Activated CD4-positive, alpha-beta memory T cell treated with anti-CD3 and anti-CD28 coated beads, Interleukin-2, amount 10 ng/mL, durations not matched to agents 7 days and 5 days (primary cell): ENCODE measurements around the gene MRPS26. TPM values are rescaled to one million over a fixed set of nuclear protein-coding genes. Genes with fewer than 3 reads are reported as not detected.
A peak's percentile ranks its signal among the peaks of the same experiment; 100 is the strongest.
"Not testable (repeated sequence)": the region's sequence is repeated elsewhere in the genome, so short reads cannot be mapped to it uniquely, and the experiment has no call there.

Experiments used
- CTCF ChIA-PET: fragments of 350-600 bp; sonication (Branson Sonifier 250); formaldehyde crosslinking; loops from one replicate; lab custom pipeline; 2021; ENCODE audit warnings: antibody characterized with exemption, inconsistent platforms; lab: Charles Lee
- POLR2A ChIA-PET: fragments of 350-600 bp; sonication (Branson Sonifier 250); formaldehyde crosslinking; loops from one replicate; lab custom pipeline; 2021; ENCODE audit warnings: antibody characterized with exemption; lab: Charles Lee
- DNase-seq: peaks from one replicate; pipeline ENCODE4 v3.0.0-alpha.2; 2020
- H3K27ac Mint-ChIP-seq: one replicate; pipeline ENCODE4 v1.8.0; 2021; ENCODE audit warnings: mild to moderate bottlenecking, mixed read lengths
- H3K27me3 Mint-ChIP-seq: one replicate; pipeline ENCODE4 v1.8.0; 2021; ENCODE audit warnings: mixed read lengths
- H3K36me3 Mint-ChIP-seq: one replicate; pipeline ENCODE4 v1.8.0; 2021; ENCODE audit warnings: low read depth, mixed read lengths
- H3K4me1 Mint-ChIP-seq: one replicate; pipeline ENCODE4 v1.8.0; 2021; ENCODE audit warnings: mixed read lengths
- H3K4me3 Mint-ChIP-seq: one replicate; pipeline ENCODE4 v1.8.0; 2021; ENCODE audit warnings: mild to moderate bottlenecking, mixed read lengths
- H3K9me3 Mint-ChIP-seq: one replicate; pipeline ENCODE4 v1.8.0; 2021; ENCODE audit warnings: mixed read lengths
- total RNA-seq, 2 experiments: library from RNA; stranded (reverse); gene quantifications; one replicate each; pipeline ENCODE4 v1.2.3, GENCODE V29; 2021

MRPS26 gene
- total RNA-seq, 2 experiments from 2014 or later = 33.7 to 35.3 TPM

- H3K4me1 Mint-ChIP-seq = peaks cover 35% of the 10 kb centered on the region
- H3K27ac Mint-ChIP-seq = peak overlapping the region; percentile 70
- H3K9me3 Mint-ChIP-seq = no peaks in the 10 kb centered on the region
- no peak for DNase-seq
- no peaks in the 10 kb centered on the region for H3K27me3 Mint-ChIP-seq
- ChIA-PET POLR2A (interaction anchor here (0.8 to 2.4 kb wide), 4 partner anchors 9 to 172 kb away, joined by 3 to 9 read pairs (median 4); partner anchors contain the start of genes ITPA and PTPRA), CTCF (interaction anchor here (0.9 to 1.5 kb wide), 3 partner anchors 8 to 172 kb away, joined by 3 to 5 read pairs (median 4); partner anchors contain the start of gene PTPRA)
- H3K4me3 Mint-ChIP-seq = peak overlapping the region; percentile 74
- H3K36me3 Mint-ChIP-seq = peaks cover 41% of the 10 kb centered on the region
These were observed 623 bp upstream of the MRPS26 start for GRCh38 chr20:3045042-3045815.

GRCh38 chr20:3046677-3047462 lies 1.0 kb downstream of the MRPS26 start:
- CTCF ChIA-PET = no interaction called here
- peaks cover 26% of the 10 kb centered on the region for H3K4me1 Mint-ChIP-seq
- POLR2A ChIA-PET = interaction anchor here (1.2 to 2.4 kb wide), 2 partner anchors 56 to 162 kb away, joined by 4 to 9 read pairs; partner anchors contain the start of gene ITPA
- H3K36me3 Mint-ChIP-seq = peaks cover 33% of the 10 kb centered on the region
- DNase-seq = no peak
- no peaks in the 10 kb centered on the region for H3K27me3 Mint-ChIP-seq
- H3K4me3 Mint-ChIP-seq = peak overlapping the region; percentile 74
- H3K9me3 Mint-ChIP-seq = no peaks in the 10 kb centered on the region
- peak overlapping the region; percentile 13 for H3K27ac Mint-ChIP-seq

GRCh38 chr20:3047486-3048419 lies 1.9 kb downstream of the MRPS26 start:
- Mint-ChIP-seq H3K27ac (no peak overlapping the region), H3K9me3 (no peaks in the 10 kb centered on the region), H3K4me1 (peaks cover 25% of the 10 kb centered on the region), H3K27me3 (no peaks in the 10 kb centered on the region), H3K36me3 (peaks cover 32% of the 10 kb centered on the region), H3K4me3 (peak overlapping the region; percentile 74)
- ChIA-PET POLR2A (interaction anchor here (1.1 to 1.2 kb wide), 2 partner anchors 55 to 155 kb away, joined by 3 to 4 read pairs; no protein-coding TSS in a partner anchor), CTCF (no interaction called here)
- no peak for DNase-seq

GRCh38 chr20:3051385-3052019 lies 5.7 kb downstream of the MRPS26 start:
- POLR2A ChIA-PET = interaction anchor here (1.0 kb wide), 1 partner anchor 26 kb away, joined by 3 read pairs; no protein-coding TSS in a partner anchor
- Mint-ChIP-seq H3K27ac (no peak overlapping the region), H3K36me3 (peaks cover 32% of the 10 kb centered on the region), H3K9me3 (no peaks in the 10 kb centered on the region), H3K4me1 (peaks cover 20% of the 10 kb centered on the region), H3K27me3 (no peaks in the 10 kb centered on the region), H3K4me3 (no peak overlapping the region)
- DNase-seq = no peak
- CTCF ChIA-PET = interaction anchor here (1.7 to 3.2 kb wide), 3 partner anchors 65 to 265 kb away, joined by 5 to 25 read pairs (median 16); no protein-coding TSS in a partner anchor

GRCh38 chr20:3059489-3059888 lies 13.6 kb downstream of the MRPS26 start:
- DNase-seq = no peak
- ChIA-PET CTCF (no interaction called here), POLR2A (no interaction called here)
- Mint-ChIP-seq H3K36me3 (no peaks in the 10 kb centered on the region), H3K27ac (no peak overlapping the region), H3K9me3 (no peaks in the 10 kb centered on the region), H3K4me3 (no peak overlapping the region), H3K4me1 (peaks cover 1% of the 10 kb centered on the region), H3K27me3 (no peaks in the 10 kb centered on the region)

- H3K9me3 Mint-ChIP-seq, DNase-seq, H3K4me1 Mint-ChIP-seq, H3K27ac Mint-ChIP-seq, H3K4me3 Mint-ChIP-seq, H3K27me3 Mint-ChIP-seq, H3K36me3 Mint-ChIP-seq, POLR2A ChIA-PET: not testable (repeated sequence)
- CTCF ChIA-PET = interaction anchor here (1.6 kb wide), 1 partner anchor 10 kb away, joined by 5 read pairs; no protein-coding TSS in a partner anchor
These were observed 18.3 kb downstream of the MRPS26 start for GRCh38 chr20:3064119-3064518.

GRCh38 chr20:3067139-3068014 lies 21.5 kb downstream of the MRPS26 start:
- H3K27ac Mint-ChIP-seq = no peak overlapping the region
- CTCF ChIA-PET = interaction anchor here (1.3 to 2.5 kb wide), 2 partner anchors 10 to 14 kb away, joined by 7 to 11 read pairs; no protein-coding TSS in a partner anchor

GRCh38 chr20:3068075-3068474 lies 22.2 kb downstream of the MRPS26 start:
- DNase-seq = no peak
- peaks cover 16% of the 10 kb centered on the region for H3K4me1 Mint-ChIP-seq
- no peaks in the 10 kb centered on the region for H3K36me3 Mint-ChIP-seq
- no peak overlapping the region for H3K4me3 Mint-ChIP-seq
- H3K9me3 Mint-ChIP-seq = no peaks in the 10 kb centered on the region
- CTCF ChIA-PET = interaction anchor here (1.3 to 2.5 kb wide), 2 partner anchors 10 to 15 kb away, joined by 7 to 11 read pairs; no protein-coding TSS in a partner anchor
- POLR2A ChIA-PET = no interaction called here
- H3K27me3 Mint-ChIP-seq = peaks cover 10% of the 10 kb centered on the region
- H3K27ac Mint-ChIP-seq = no peak overlapping the region

More at GRCh38 chr20:3067139-3068014, 21.5 kb downstream of the MRPS26 start:
- no peak overlapping the region for H3K4me3 Mint-ChIP-seq
- H3K27me3 Mint-ChIP-seq = peaks cover 6% of the 10 kb centered on the region
- H3K9me3 Mint-ChIP-seq = no peaks in the 10 kb centered on the region
- DNase-seq = no peak
- peaks cover 12% of the 10 kb centered on the region for H3K4me1 Mint-ChIP-seq
- no peaks in the 10 kb centered on the region for H3K36me3 Mint-ChIP-seq
- POLR2A ChIA-PET = no interaction called here

- ChIA-PET POLR2A (interaction anchor here (1.0 to 1.5 kb wide), 3 partner anchors 9 to 196 kb away, joined by 3 to 4 read pairs (median 3); partner anchors contain the start of genes FASTKD5, PTPRA and UBOX5), CTCF (interaction anchor here (0.8 to 2.5 kb wide), 8 partner anchors 8 to 49 kb away, joined by 3 to 11 read pairs (median 4); no protein-coding TSS in a partner anchor)
- H3K27me3 Mint-ChIP-seq = peaks cover 12% of the 10 kb centered on the region
- no peaks in the 10 kb centered on the region for H3K36me3 Mint-ChIP-seq
- peaks cover 18% of the 10 kb centered on the region for H3K4me1 Mint-ChIP-seq
- H3K9me3 Mint-ChIP-seq = no peaks in the 10 kb centered on the region
- H3K27ac Mint-ChIP-seq = no peak overlapping the region
- H3K4me3 Mint-ChIP-seq = no peak overlapping the region
- DNase-seq = peak; percentile 31
These were observed 23.4 kb downstream of the MRPS26 start for GRCh38 chr20:3068986-3069900.

GRCh38 chr20:3070725-3071124 lies 24.9 kb downstream of the MRPS26 start:
- H3K9me3 Mint-ChIP-seq = no peaks in the 10 kb centered on the region
- DNase-seq = no peak
- POLR2A ChIA-PET = no interaction called here
- peak overlapping the region; percentile 57 for H3K4me3 Mint-ChIP-seq
- H3K4me1 Mint-ChIP-seq = peaks cover 27% of the 10 kb centered on the region
- no peaks in the 10 kb centered on the region for H3K36me3 Mint-ChIP-seq
- no peak overlapping the region for H3K27ac Mint-ChIP-seq
- CTCF ChIA-PET = interaction anchor here (1.4 to 1.6 kb wide), 2 partner anchors 38 to 45 kb away, joined by 3 to 5 read pairs; no protein-coding TSS in a partner anchor
- peaks cover 14% of the 10 kb centered on the region for H3K27me3 Mint-ChIP-seq
